Dermis blood vessel endothelial cell (primary cell): ENCODE measurements around the gene COL4A6. TPM values are rescaled to one million over a fixed set of nuclear protein-coding genes. Genes with fewer than 3 reads are reported as not detected.

ENCODE experiments used
- DNase-seq: peaks from one replicate; pipeline ENCODE4 v3.0.0; 2010
- total RNA-seq: library from RNA; depleted of rRNA; stranded (reverse); fragments of >200 nt; gene quantifications from 2 replicates; pipeline ENCODE4 v1.2.3, GENCODE V29; 2014

COL4A6 gene
- total RNA-seq, 1 donor from 2014 or later: 0.68 TPM

DNA sequence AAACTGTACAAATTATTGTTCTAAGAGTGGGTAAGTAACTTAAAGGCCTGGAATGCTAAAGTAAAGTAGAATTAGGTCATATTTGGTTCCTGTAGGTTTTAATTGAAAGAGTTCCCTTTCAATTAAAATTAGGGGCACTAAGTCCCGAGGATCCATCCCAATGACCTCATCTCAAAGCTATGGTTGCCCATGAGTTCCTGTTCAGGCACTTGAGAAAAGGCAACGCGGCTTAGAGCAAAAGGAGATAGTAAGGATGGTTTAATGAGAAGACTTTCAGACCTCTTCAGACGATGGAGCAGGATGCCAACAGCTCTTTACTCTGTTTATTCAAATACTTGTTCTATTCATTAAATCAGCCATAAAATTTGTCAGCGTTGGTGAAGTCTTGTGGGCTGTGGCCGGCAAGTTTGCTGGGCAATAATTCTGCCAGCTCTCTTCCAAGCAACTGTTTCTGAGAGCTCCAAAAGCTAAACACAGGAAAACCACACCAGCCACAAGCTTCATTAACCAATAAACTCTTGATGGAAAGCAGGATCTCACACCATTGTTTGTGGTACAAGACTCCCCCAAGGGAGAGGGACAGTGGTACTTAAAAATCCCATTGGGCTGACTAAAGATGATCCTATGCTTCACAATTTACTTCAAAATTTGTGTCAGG, 167.4 kb downstream of the COL4A6 start:
- no peak for DNase-seq

DNA sequence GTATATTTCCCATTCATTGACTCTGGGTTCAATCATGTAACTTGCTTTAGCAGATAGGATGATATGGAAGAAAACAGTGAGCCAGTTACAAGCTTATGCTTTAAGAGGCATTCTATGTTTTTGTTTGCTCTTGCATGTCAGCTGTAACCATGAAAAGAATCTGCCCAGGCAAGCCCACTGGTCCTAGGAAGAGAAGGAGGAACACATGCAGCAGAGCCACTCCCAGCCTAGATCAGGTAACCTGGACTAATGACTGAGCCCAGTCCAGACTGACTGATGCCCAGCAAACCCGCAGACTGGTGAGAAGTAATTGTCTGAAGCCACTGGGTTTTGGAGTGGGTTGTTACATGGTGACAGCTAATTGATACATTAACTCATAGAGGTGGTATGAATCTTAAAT, 167.9 kb downstream of the COL4A6 start:
- no peak for DNase-seq

DNA sequence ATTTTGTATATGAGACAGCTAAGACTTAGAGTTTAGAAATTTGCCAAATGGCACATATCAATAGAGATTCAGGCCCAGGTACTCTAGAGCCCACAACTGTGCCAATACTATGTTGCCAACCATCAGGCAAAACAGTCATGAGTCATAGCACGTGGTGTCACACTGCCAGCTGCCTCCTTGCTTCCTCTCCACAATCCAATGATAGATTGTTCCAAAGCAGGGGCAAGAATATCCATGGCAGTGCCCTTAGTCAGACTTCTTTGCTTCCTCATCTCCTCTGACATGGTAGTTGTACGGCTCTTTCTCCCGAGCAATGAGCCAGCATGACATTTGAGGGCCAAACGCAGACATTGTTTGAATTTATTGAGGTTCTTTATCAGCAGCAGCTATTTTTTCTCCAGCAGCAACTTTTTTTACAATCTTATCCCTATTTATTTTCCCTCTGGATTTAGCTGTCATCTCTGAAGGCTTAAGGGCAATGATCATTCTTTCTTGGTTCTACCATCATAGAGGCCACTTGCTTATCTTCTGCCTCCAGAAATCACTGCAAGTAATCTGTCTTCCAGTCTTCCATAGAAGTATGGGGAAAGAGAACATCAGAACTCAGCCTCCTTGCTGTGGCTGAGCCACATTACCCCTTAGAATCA, 169.7 kb downstream of the COL4A6 start:
- DNase-seq: peak; percentile 33

DNA sequence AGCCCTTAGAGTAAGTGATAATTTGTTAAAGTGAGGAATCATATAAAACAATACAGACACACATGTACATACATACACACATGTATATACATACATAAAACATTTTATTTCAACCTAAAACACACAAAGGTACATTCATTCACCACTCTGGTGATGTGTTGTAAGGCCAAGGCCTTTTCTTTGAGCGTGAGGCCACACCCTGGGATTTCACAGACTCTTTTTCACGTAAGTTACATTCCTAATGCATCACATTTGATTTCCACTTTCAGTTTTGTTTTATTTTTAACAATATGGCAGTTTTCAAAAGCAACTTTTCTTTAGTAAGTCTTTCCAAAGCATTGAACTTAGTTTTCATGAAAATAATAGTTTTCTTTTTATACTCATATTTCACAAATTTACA, 170.7 kb downstream of the COL4A6 start:
- no peak for DNase-seq

DNA sequence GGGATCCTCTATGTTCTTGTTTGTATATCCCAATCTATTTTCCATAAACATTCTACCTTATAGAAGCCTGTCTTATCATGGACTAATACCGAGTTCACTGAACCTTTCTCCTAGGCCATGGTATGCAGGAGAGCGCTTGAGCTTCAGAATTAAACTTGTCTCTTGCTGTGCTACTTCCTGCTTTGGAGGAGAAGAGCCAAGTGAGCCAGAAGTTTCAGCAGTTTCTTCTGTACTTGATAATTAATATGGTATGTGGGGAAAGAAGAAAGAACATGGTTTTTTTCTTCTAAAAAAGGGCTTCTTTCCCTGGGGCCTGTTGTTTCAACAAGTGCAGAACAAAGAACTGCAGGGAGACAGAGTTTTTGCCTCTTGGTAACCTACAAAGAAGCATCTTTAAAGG, 173.8 kb downstream of the COL4A6 start:
- DNase-seq: no peak

DNA sequence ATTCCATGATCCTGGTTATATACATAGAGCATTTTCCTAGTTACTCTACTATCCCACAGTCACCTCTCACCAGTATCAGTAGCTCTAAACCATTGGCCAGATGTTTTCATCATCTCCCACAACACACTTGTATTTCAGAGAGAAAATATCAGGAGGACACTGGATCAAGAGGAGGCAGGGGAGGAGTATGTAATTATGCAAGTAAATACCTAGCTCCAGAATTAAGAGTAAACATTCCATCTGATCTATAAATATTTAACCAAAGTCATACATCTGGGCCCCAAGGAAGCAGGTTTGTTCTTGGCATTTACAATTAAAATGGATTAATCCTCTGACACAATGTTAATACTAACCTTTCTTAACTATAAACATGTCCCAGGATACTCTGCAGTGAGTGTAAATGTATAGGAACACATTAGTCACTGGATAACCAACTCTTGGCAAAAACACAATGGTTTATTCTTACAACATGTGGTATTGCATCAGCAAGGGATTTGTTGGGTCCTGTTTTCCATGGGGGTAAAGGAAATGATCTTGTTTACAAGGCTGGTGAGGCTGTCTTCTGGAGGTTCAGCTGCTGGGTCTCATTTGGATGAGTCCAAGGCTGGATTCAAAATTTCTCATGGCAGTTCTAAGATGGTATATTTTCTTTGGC, 176.5 kb downstream of the COL4A6 start:
- peak; percentile 21 for DNase-seq

DNA sequence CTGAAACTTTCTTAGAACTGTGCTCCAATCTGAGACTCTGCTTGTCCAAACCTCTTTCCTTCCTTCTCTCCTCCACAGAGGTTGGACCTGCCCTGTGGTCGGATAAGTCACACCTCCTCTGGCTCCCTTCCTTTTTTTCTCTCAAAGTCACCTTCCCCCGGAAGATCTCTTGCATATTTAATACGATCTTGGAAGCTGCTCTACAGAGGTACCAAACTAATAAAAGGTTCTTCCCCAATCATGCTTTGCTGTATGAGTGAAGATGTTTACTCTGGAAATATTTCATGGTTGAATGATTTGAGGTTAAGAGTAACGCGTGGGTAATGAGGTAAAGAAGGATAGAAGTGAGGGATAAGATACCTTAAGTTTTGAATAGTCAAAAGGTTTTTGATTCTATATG, 180.7 kb downstream of the COL4A6 start:
- DNase-seq: no peak

DNA sequence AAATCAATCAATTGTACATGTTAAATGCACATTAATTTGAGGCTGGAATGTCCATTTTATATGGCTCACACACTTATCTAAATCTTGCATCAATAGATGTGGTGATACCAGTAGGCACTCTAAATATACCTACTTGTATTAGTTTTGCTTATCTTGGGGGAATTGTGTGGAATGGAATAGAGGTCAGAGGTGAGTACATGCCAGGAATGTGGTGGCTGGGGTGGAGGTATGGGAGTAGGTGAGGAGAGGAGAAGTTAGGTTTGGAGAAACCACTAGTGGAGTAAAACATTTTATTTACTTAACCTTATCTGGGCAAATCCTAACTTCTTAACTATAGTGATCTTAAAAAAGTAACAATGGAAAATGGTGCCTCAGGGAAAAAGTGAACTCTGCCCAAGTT, 183.6 kb downstream of the COL4A6 start:
- no peak for DNase-seq

DNA sequence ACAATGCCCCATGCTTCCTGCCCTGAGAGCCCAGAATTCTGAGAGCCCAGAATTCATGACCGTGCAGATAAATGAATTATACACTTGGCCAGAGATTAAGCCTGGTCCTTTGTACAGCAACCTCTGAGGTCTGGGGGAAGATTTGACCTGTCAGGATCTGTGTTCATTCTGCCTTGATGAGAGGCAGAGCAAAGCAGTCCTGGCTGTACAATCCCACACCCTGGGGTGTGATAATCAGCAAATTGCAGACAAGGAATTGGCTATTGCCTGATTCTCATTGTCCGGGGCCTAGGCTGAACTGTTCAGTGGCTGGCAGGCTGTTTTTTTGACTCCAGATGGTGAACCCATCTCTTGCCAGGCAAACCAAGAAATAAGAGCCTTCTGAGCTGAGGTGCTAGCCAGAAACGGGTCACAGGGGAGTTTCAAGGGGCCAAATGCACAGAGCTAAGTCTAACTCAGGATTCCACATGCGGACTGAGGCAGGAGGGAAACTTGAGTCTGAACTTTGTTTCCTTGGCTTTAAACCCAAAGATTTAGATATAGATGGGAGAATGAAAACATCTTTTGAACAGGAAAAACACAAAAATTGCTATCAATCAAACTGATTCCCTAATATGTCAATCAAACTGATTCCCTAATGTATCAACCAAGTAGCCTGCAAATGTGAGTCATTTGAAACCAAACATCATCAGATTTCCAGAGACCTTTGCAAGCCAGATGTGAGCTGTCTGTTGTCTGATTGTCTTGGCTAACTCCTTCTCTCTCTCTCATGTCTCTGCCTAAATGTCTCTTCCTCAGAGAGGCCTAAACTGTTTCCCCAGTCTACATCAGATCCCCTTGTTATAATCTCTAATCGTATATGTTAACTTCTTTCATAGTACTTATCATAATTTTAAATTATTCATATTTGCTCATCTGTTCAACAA, 187.3 kb downstream of the COL4A6 start:
- DNase-seq: no peak

DNA sequence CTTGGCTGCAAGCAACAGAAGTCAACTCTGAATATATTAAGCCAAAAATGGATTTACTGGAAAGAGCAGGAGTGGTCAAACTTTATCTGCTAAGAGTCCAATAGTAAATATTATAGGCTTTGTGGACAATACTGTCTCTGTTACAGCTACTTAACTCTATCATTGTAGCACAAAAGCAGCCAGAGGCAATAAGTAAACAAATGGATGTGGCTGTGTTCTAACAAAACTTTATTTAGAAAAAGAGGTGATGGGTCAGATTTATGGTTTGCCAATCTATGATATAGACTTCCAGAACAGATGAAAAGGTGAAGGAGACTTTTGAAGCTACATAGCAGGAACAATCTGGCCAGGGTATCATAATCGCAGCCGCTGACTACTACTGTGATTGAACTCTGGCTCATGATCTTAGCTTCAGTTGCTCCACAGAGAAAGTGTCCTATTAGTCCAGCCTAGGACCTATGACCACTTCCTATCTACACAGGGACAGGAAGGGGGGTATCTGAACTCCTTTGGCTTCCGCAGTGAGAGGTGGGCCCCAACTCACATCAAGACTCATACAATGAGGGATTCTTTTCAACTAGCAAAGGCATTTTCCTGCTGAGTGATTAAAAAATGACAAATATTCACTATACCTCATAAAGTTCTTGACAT, 191.8 kb downstream of the COL4A6 start:
- no peak for DNase-seq

DNA sequence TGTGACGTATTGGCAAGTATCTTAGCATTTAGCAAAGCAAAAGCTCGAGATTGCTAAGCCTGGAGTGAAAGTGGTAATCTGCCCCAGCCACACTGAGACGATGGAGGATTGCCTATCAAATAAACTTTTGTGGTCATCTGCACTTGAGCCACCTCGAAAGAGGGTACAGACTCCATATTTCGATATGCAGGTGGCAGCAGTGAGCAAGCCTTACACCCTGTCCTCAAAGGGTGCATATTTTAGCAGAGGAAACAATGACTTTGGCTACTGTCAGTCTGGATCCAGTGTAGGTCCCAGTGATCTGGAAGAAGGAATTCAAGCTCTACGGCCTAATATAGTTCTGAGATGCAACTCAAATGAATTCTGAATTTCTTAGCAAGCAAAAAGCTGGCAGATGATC, 192.8 kb downstream of the COL4A6 start:
- no peak for DNase-seq

DNA sequence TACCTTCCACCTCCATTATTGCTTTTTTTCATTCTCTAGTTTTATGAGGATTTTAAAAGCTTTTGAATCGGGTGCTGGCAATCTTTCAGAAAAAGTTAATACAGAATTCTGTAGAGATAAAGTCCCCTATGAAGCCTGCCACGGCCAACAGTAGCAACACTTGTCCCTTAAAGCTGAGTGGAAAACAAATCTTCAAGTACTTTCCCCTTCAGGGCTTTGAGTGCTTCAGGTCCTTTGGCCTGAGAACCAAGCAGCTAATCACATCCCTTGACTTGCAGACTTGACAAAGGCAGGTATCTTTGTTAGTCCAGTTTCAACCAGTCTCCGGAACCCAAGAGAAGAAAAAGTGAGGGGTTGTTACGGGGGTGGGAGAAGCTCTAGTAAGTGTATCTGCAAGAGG, 202.2 kb downstream of the COL4A6 start:
- no peak for DNase-seq

DNA sequence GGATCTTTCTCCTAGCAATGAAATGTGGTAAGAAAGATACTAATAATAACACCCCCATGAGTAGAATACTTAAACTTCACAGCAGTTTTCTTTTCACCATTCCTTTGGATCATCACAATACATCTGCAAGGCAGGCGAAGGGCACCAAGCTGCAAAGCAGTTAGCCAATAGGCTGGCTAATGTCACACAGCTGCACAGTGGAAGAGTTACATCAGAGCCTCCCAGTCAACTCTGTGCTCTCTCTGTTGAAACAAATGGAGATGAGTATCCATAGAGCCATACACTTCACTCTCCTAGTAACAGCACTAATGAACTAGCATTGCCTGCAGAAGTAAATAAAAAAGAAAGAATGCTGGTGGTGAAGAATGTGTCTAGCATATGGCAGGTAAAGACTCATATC, 207.6 kb downstream of the COL4A6 start:
- DNase-seq: no peak

DNA sequence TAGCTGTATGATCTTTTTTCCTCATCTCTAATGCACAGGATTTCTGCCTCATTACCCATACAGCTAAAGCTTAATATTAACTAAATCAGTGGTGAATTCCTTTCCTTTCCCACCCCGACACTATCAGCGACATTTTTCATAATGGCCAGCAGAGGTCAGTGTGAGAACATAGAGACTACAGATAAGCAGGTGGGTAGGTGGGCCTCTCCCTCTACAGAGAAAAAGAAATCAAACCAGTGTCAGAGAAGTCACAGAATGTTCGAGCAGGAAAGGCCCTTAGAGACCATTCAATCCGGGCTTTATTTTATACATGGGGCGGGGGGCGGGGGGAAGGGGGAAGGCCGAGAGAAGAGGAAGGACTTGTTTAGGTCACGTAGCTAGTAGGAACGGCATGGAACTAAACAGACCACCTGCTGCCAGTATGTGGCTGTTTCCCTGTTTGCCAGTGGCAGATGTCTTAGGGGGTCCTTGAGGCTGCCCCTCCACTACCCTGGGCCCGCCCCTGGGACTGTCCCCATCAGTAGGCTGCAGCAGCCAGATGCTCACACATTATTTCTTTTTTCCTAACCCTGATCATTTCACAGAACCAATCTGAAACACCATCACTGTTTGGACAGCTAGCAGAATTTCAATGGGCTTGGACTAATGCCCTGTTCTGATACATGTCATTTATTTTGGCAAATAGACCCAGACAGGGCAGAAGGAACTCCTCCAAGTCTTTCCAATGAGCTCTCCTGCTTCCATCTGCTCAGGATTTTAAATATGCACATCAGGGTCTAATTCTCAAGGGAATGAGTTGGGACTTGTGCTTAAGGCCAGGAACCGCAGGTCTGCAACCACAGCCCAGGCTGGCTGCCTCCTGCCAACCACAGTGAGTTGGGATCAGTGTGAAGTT, 213.2 kb downstream of the COL4A6 start:
- DNase-seq: peak; percentile 58

DNA sequence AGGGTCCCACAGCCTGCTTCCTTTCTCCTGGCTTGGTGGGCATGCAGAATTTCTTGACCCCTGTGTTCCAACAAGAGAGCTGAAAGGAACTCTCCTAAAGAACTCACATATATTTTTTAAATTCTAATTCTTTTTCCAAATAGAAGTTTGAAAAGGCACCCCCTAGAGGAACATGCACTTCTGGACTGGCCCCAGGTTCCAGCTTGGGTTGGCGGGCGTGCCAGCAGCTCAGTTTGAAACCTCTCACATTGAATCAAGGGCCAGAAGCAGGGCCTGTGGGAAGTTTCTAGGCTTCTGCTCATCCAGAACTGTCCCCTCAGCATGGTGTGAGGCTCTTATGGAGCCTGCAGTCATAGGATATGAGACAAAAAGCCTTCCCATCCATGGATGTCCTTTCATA, 214.0 kb downstream of the COL4A6 start:
- DNase-seq: no peak

DNA sequence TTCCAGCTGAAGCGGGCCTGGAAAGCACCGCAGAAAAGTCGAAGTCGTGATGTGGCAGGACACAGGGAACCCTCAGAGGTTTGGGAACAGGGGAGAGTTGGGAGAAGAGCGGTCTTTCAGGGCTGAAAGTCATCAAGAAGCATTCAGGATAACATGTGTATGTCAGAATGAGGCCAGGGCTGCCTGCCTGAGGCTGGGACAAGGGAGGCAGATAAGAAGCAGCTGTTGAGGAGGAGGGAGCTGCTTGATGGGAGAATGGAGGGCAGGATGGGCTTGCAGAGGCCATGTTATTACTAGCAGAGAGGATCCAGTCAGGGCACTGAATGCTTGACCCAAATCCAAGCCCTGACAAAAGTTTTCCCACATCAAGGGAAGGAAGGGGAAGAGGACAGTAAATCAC, 214.6 kb downstream of the COL4A6 start:
- DNase-seq: no peak

DNA sequence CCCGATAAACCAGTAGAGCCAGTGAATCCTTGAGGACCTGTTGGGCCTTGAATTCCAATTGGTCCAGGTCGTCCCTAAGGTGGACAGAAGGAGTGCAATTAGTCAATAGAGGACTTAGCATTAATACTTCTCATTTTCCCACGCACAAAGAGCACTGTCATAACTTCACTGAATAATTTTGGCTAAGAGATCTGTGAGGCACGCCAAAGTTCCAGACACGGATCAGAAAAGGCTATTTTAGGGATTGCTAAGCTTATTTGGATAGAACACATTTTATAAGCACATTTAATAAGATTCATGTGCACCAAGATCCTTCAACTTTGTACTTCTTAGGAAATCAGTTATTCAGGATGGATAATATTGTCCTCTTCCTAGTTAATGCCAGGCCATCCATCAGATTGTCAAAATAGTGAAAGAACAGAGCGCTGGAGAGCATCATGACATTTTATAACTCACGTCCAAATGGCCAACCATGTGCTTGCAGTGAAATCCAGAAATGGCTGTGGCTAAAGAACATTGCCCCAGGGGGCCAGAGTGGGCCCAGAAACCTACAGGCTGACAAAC, 216.8 kb downstream of the COL4A6 start:
- no peak for DNase-seq

DNA sequence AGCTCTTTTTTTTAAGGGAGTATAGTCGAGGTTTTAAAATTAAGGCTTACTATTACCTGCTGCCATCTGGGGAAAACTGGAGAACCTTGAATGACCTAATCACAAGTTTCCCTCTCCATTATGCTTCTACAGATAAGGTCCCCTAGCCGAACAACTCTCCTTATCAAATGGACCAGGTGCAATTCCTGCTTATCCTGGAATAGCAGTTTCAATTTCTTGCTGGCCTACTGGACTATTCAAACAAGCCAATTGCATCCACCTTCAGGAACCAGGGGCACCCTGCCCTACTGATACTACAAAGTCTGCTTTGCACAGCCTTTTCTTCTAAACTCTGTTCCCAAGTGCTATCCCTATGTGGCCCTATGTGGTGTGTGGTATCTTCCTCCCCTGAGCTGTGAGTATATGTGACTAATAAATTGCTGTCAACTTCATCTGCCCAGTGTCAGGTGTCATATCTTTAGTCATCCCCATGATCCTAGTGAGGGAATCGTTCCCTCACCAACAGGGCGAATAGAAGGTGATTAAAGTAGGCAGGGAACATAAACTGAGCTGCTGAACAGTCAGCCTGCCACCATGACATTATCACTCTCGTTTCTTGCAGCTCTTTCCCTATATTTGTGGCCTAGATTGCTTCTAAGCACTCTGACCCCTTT, 218.1 kb downstream of the COL4A6 start:
- DNase-seq: no peak

DNA sequence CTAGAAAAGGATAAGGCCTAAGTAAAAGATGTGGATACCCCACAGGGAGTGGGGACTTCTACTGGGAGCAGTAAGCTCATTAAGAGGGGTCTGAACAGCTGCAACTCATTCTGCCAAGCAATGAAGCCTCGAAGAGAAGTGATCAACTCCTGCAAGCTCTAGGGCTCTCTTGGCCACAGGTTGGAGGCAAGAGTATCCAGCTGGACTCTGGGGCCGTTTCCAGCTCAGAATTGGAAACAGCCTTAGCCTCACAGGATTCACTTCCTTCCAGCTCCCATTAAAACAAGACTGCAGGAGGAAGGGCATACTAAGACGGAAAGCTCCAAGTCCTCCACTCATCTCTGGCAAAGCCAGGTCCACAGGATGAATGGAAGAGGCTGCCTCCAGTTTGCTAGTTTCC, 220.3 kb downstream of the COL4A6 start:
- no peak for DNase-seq

DNA sequence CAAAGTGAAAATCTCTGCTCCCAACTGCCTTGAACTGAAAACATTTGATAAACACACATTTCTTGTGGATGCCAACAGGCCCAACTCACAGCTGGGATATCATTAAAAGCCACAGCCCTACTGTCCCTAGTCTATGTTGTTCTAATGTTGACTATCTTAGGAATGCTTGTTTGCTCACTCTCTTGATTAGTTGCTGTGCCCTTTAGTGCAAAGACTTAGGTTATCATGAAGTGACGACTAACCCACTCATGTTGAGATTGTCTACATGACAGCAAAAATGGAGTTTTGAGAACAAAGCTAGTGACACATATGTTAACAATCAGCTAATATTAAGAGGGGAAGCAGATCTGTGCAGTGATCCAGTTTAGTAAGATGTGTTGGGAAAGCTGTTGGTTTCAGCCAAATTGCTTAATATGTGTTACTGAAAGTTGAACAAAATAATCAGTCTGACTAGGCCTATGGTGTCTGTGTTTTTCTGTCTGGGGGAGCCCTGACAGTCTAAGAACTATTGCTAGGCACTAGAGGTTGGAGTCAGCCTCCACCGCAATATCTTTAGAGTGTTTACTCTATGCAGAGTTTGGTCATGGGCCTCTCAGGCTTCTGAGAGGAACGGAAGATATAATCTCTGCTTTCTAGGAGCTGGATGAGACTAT, 221.2 kb downstream of the COL4A6 start:
- DNase-seq: no peak
